Endodermal cell (in vitro differentiated cells): ENCODE measurements around the gene CABP7. TPM values are rescaled to one million over a fixed set of nuclear protein-coding genes. Genes with fewer than 3 reads are reported as not detected.
A peak's percentile ranks its signal among the peaks of the same experiment; 100 is the strongest.

Source experiments
- DNase-seq: peaks from one replicate; pipeline ENCODE4 v3.0.0-alpha.2; 2017
- H3K27ac ChIP-seq: 2 replicates; pipeline ENCODE4 v1.5.1; 2013; ENCODE audit warnings: mild to moderate bottlenecking, low read depth, low read length, moderate library complexity
- H3K27me3 ChIP-seq: 2 replicates; pipeline ENCODE4 v1.6.1; 2013; ENCODE audit warnings: mild to moderate bottlenecking, low read length, moderate library complexity; ENCODE audit not compliant: insufficient read depth, control insufficient read depth, poor library complexity, severe bottlenecking
- H3K36me3 ChIP-seq: 2 replicates; pipeline ENCODE4 v1.7.0; 2013; ENCODE audit warnings: mild to moderate bottlenecking, low read length, moderate library complexity; ENCODE audit not compliant: control insufficient read depth, insufficient read depth
- H3K4me1 ChIP-seq: one replicate; pipeline ENCODE4 v1.7.0; 2013; ENCODE audit warnings: low read length; ENCODE audit not compliant: control insufficient read depth, insufficient read depth
- H3K4me3 ChIP-seq: 2 replicates; pipeline ENCODE4 v1.5.1; 2013; ENCODE audit warnings: mild to moderate bottlenecking, low read length, moderate library complexity
- H3K9ac ChIP-seq: 2 replicates; pipeline ENCODE4 v1.6.1; 2013; ENCODE audit warnings: mild to moderate bottlenecking, low read length, moderate library complexity; ENCODE audit not compliant: poor library complexity, severe bottlenecking; ENCODE audit errors: extremely low read depth
- H3K9me3 ChIP-seq: 2 replicates; pipeline ENCODE4 v1.6.1; 2013; ENCODE audit warnings: mild to moderate bottlenecking, low read length, moderate library complexity; ENCODE audit not compliant: control insufficient read depth
- H3K27ac Mint-ChIP-seq: 2 replicates; pipeline ENCODE4 v1.8.0; 2020; ENCODE audit warnings: mixed read lengths
- H3K27me3 Mint-ChIP-seq: 2 replicates; pipeline ENCODE4 v1.8.0; 2021; ENCODE audit warnings: mild to moderate bottlenecking, mixed read lengths; ENCODE audit not compliant: insufficient read depth
- H3K36me3 Mint-ChIP-seq: 2 replicates; pipeline ENCODE4 v1.8.0; 2020; ENCODE audit warnings: low read depth, mixed read lengths
- H3K4me1 Mint-ChIP-seq: 2 replicates; pipeline ENCODE4 v1.8.0; 2020; ENCODE audit warnings: mixed read lengths
- H3K4me3 Mint-ChIP-seq: 2 replicates; pipeline ENCODE4 v1.8.0; 2020; ENCODE audit warnings: mild to moderate bottlenecking, moderate library complexity, mixed read lengths
- H3K9me3 Mint-ChIP-seq: 2 replicates; pipeline ENCODE4 v1.8.0; 2020; ENCODE audit warnings: mild to moderate bottlenecking, mixed read lengths
- CTCF ChIP-seq: fragments of 200-600 bp; sonication (generic); conservative IDR thresholded peaks from 2 replicates; pipeline ENCODE4 v1.5.0; 2021; ENCODE audit warnings: antibody characterized with exemption, mild to moderate bottlenecking
- WGBS, 2 experiments: methylation state at CpG; one replicate each; pipeline versions ENCODE4 v1.1.5 to v1.1.7; 2013; ENCODE audit warnings: missing lambda C conversion rate in 2 of 2, mixed read lengths in 1 of 2; ENCODE audit not compliant: insufficient coverage in 1 of 2, insufficient read length in 1 of 2; 5-methylcytosine and 5-hydroxymethylcytosine counted together
- total RNA-seq, 2 donors: library from RNA; stranded (reverse); fragmentation: NEBNext Ultra II Directional in 1 of 2; extraction: Animal tissue kit (Norgen Biotek cat#: 25700) in 1 of 2; gene quantifications; 2 replicates in 1 of 2; 3 replicates in 1 of 2; pipeline ENCODE4 v1.2.1, GENCODE V29; 2021

Gene CABP7
- total RNA-seq, 2 donors from 2014 or later: 0.26 TPM; not detected in 1

DNA sequence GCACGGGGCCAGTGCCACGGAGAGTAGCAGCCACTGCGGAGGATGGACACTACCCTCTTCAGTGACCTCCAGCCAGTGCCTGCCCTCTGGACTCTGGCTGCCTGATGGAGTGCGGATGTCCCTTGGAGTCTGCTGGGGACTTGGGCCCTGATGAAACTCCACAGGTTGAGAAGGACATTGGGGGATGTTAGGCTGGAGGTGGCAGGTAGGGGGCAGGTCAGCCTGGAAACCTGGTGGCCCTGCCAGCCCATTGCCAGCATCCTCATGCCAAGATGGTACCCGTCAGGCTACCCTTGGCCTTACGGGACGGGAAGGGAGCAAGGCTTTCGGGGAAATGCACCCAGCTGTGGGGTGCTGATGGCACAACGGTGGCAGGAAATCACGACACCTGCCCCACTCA lies 4.0 kb downstream of the CABP7 start:
- peaks cover 59% of the 10 kb centered on the region for H3K27me3 ChIP-seq
- peak; percentile 63 for TF ChIP-seq CTCF
- no peak overlapping the region for H3K4me3 Mint-ChIP-seq
- no peak overlapping the region for H3K9ac ChIP-seq
- H3K9me3 Mint-ChIP-seq: no peaks in the 10 kb centered on the region
- H3K36me3 Mint-ChIP-seq: no peaks in the 10 kb centered on the region
- H3K9me3 ChIP-seq: no peaks in the 10 kb centered on the region
- no peak for DNase-seq
- H3K36me3 ChIP-seq: no peaks in the 10 kb centered on the region
- H3K4me1 Mint-ChIP-seq: peaks cover 8% of the 10 kb centered on the region
- H3K27ac Mint-ChIP-seq: no peak overlapping the region
- H3K27ac ChIP-seq: no peak overlapping the region
- no peak overlapping the region for H3K4me3 ChIP-seq
- 94 to 96% methylated on average over 5 to 10 of the region's 10 CpGs for WGBS, 2 experiments
- H3K4me1 ChIP-seq: no peaks in the 10 kb centered on the region
- peaks cover 59% of the 10 kb centered on the region for H3K27me3 Mint-ChIP-seq

DNA sequence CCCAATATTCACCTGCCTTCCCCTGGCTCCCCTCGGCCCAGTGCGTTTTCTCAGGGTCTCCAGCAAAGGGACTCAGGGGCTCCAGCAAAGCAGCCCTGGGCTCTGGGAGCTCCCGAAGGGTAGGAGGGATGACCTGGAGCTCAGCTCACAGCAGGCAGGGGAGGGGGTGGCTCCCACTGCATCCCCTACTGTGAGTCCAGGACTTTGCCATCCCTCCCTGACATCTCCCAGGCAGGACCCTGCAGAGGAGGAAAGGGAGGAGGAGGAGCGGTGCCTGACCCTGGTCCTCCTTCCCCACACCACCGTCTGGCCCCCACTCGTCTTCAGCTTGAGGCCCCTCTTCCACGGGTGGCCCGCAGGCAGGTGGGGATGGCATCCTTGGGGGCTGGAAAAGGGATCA lies 5.0 kb downstream of the CABP7 start:
- H3K4me3 ChIP-seq: no peak overlapping the region
- H3K9me3 ChIP-seq: no peaks in the 10 kb centered on the region
- no peak for TF ChIP-seq CTCF
- H3K4me1 ChIP-seq: no peaks in the 10 kb centered on the region
- Mint-ChIP-seq H3K36me3 (no peaks in the 10 kb centered on the region), H3K27ac (no peak overlapping the region), H3K9me3 (no peaks in the 10 kb centered on the region), H3K4me3 (no peak overlapping the region), H3K27me3 (peaks cover 48% of the 10 kb centered on the region), H3K4me1 (peaks cover 8% of the 10 kb centered on the region)
- H3K36me3 ChIP-seq: no peaks in the 10 kb centered on the region
- 73% methylated on average over 7 of the region's 8 CpGs; no CpG with 5 or more reads in 1 of the 2 experiments for WGBS, 2 experiments
- H3K27ac ChIP-seq: no peak overlapping the region
- no peak for DNase-seq
- no peak overlapping the region for H3K9ac ChIP-seq
- peaks cover 49% of the 10 kb centered on the region for H3K27me3 ChIP-seq

DNA sequence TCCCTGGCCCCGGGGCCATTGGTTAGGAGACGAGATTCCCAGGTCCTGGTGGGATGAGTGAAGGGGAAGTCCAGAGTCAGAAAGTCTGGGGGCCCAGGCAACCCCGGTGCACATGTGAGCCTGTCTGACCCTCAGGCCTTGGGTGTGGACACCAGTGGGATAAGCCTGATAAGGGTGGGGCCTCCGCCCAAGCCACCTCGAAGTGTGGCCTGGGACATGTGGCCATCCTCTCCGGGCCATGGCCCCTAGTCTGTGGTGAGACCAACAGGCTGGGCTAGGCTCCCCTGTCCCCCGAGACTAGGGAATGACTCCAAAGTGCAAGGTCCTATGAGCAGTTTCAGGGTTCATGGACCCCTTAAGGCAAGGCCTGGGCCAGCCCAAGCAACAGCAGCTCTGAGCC lies 6.3 kb downstream of the CABP7 start:
- Mint-ChIP-seq H3K27me3 (peaks cover 42% of the 10 kb centered on the region), H3K36me3 (no peaks in the 10 kb centered on the region), H3K27ac (no peak overlapping the region), H3K9me3 (no peaks in the 10 kb centered on the region), H3K4me3 (no peak overlapping the region), H3K4me1 (peaks cover 8% of the 10 kb centered on the region)
- Histone ChIP-seq H3K4me3 (no peak overlapping the region), H3K27ac (no peak overlapping the region), H3K9me3 (no peaks in the 10 kb centered on the region), H3K36me3 (no peaks in the 10 kb centered on the region), H3K9ac (no peak overlapping the region), H3K4me1 (no peaks in the 10 kb centered on the region), H3K27me3 (peaks cover 40% of the 10 kb centered on the region)
- 93% methylated on average over 5 to 7 of the region's 7 CpGs for WGBS, 2 experiments
- TF ChIP-seq CTCF: no peak
- DNase-seq: peak; percentile 41
